Retinal pigment epithelial cell (primary cell): ENCODE data around the gene FRMD7.

ENCODE experiments used
- DNase-seq: peaks from one replicate; pipeline ENCODE4 v3.0.0-alpha.2; 2010; ENCODE audit warnings: low read depth
- H3K4me3 ChIP-seq: 2 replicates; pipeline ENCODE4 v1.5.1; 2011; ENCODE audit warnings: mild to moderate bottlenecking, low read length, control low read depth, moderate library complexity
- TF ChIP-seq, protein P1 (sequence below): conservative IDR thresholded peaks from 2 replicates; pipeline ENCODE4 v1.5.1; 2011; ENCODE audit warnings: low read depth, low read length, control low read depth, inconsistent platforms

The FRMD7 gene

DNA sequence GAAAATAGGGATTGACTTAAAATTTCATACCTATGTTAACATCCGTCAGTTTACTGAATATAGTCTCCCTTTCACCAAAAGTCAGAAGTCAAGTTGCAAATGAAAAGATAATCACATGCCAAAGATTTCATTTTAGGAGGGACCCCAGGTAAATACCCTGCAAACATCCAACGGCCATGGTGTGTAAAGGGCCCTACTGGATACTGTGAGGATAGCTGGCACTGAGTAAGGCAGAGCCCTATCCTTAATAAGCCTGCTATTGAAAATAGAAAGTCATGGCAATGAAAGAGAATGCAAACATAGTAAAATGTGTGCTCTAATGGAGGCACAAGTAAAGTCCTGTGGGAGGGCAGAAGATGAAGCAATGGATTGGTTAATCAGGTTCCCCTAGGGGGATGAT is 83.8 kb downstream of the FRMD7 start:
- no peak for DNase-seq
- H3K4me3 ChIP-seq: no peak overlapping the region
- TF ChIP-seq, protein P1, sequence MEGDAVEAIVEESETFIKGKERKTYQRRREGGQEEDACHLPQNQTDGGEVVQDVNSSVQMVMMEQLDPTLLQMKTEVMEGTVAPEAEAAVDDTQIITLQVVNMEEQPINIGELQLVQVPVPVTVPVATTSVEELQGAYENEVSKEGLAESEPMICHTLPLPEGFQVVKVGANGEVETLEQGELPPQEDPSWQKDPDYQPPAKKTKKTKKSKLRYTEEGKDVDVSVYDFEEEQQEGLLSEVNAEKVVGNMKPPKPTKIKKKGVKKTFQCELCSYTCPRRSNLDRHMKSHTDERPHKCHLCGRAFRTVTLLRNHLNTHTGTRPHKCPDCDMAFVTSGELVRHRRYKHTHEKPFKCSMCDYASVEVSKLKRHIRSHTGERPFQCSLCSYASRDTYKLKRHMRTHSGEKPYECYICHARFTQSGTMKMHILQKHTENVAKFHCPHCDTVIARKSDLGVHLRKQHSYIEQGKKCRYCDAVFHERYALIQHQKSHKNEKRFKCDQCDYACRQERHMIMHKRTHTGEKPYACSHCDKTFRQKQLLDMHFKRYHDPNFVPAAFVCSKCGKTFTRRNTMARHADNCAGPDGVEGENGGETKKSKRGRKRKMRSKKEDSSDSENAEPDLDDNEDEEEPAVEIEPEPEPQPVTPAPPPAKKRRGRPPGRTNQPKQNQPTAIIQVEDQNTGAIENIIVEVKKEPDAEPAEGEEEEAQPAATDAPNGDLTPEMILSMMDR: no peak

DNA sequence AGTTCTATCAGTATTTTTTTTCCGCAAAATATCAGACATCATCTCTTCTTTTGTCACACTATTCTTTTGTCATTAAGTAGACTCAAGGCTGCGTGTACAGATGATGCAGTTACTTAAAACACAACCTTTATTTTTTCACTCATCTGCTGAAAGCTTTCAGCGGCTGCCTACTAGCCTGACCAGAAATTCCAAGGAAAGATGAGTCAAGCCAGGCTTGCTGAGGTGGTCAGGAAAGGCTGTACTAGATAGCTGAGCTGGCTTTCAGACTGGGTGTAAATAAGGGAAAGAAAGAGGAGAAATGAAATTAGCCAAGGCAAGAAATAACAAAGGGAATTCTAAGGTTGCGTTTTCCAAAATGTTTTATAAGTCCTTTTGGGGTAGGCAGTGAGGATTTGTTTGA is 86.8 kb downstream of the FRMD7 start:
- no peak for DNase-seq
- H3K4me3 ChIP-seq: no peak overlapping the region
- TF ChIP-seq, protein P1: no peak

DNA sequence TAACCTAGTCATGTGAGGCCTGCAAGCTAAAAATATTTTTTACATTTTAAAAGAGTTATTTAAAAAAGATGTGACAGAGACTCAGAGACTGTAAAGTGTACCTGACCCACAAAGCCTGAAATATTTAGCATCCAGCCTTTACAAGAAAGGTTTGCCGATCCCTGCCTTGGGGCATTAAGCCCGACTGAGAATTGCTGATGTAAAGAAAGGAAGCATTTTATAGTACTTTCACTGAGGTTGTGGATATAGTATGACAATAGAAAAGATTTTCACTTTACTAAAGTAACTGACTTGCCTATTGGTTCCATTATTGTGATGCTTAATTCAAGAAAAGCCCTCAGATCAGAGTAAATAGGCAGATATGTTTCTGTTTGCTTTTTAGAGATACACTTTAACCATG is 87.8 kb downstream of the FRMD7 start:
- no peak overlapping the region for H3K4me3 ChIP-seq
- DNase-seq: no peak
- TF ChIP-seq, protein P1: no peak

DNA sequence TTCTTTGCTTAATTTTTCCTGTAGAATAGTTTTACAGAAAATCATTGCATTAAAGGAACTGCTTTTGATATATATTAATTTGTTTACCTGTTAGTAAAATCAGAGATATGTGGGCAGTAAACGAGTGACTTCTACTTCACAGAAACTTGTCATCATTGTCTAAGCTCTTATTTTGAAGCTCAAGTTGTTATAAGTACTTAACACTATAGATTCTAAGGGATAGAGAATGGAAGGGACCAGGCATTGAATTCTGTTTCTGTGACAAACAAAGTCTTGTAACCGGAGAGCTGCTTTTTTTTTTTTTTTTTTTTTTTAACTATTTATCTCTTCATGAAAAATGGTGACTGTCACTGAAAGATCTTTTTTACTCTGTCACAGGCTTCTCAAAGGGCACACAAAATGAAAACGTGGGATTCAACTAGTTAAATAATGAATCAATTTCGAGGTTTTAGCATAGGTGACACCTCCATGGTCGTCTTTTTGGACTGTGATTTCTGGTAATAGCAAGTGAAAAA is 90.3 kb downstream of the FRMD7 start:
- no peak for DNase-seq
- no peak overlapping the region for H3K4me3 ChIP-seq
- TF ChIP-seq, protein P1: no peak

DNA sequence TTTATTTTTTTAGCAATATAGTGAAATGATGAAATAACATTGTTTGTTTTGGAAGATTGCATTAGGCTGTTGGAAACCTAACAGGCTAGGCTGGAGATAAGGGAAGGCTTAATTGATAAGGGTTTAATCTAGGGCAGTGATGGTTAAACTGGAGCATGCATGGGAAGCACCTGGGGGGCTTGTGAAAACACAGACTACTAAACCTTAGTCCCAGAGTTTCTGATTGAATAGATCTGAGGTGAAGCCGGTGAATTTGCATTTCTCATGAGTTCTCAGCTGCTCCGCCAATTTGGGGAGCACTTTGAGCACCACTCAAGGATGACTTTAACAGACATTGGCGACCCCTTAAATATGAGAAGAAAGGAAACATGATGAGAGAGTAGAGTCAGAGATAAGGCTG is 93.2 kb downstream of the FRMD7 start:
- TF ChIP-seq, protein P1: no peak
- H3K4me3 ChIP-seq: no peak overlapping the region
- no peak for DNase-seq

DNA sequence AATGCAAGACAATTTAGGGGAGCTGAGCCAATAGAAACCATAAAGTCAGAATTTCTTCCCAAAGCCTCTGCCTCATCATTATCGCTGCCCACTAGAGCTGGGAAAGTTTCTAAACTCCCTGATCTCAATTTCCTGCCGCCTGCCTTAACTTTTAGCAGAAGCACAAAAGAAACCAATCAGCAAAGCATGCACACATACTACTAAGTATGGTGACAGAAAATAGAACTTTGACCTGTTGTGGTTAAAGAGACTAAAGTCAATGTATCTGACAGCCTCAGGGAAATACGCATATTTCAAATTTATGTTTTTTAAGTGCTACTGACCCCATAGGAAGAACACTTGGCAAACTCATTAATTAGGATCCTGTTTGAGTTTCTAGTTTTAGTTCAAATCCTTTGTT is 94.7 kb downstream of the FRMD7 start:
- DNase-seq: no peak
- TF ChIP-seq, protein P1: no peak
- no peak overlapping the region for H3K4me3 ChIP-seq

DNA sequence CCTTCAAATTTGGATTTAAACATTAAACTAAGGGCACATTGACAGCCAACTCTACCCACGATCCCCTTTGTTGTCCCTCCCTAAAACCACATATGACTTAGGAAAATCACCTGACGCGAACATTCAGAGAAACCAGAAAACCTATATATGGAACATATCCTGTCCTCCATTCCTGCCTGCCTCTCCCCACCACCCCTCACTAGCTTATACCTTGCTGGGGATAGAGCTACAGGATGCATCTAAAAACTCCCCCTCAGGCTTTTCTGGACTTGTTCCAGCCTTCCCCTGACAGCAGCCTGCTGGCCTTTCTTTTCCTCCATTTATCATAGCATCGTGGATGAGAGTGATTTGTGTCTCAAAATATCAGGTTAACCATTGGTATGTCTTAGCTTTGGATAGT is 96.0 kb downstream of the FRMD7 start:
- TF ChIP-seq, protein P1: no peak
- DNase-seq: no peak
- H3K4me3 ChIP-seq: no peak overlapping the region
